Neural progenitor cell (in vitro differentiated cells): ENCODE measurements around the gene METTL23. TPM values are rescaled to one million over a fixed set of nuclear protein-coding genes. Genes with fewer than 3 reads are reported as not detected.
"Not testable (repeated sequence)": the region's sequence is repeated elsewhere in the genome, so short reads cannot be mapped to it uniquely, and the experiment has no call there.

ENCODE experiments used
- DNase-seq: peaks from one replicate; pipeline ENCODE4 v3.0.0-alpha.2; 2016; ENCODE audit warnings: low spot score
- H2AFZ ChIP-seq: fragments of 200-600 bp; sonication (generic); replicated peaks from 2 replicates; pipeline ENCODE4 v1.6.1; 2016; ENCODE audit warnings: antibody characterized with exemption
- H3F3A ChIP-seq: fragments of 200-600 bp; sonication (generic); 2 replicates; pipeline ENCODE4 v1.6.1; 2016; ENCODE audit warnings: antibody characterized with exemption, low read depth
- H3K27ac ChIP-seq: fragments of 200-600 bp; sonication (generic); 2 replicates; pipeline ENCODE4 v1.5.1; 2016; ENCODE audit warnings: mild to moderate bottlenecking
- H3K27me3 ChIP-seq: fragments of 200-600 bp; sonication (generic); 2 replicates; pipeline ENCODE4 v1.6.1; 2016; ENCODE audit warnings: mild to moderate bottlenecking, moderate library complexity
- H3K36me3 ChIP-seq: fragments of 200-600 bp; sonication (generic); 2 replicates; pipeline ENCODE4 v1.5.1; 2016
- H3K4me1 ChIP-seq: fragments of 200-600 bp; sonication (generic); 2 replicates; pipeline ENCODE4 v1.6.1; 2016; ENCODE audit warnings: mixed run types
- H3K4me2 ChIP-seq: fragments of 200-600 bp; sonication (generic); 2 replicates; pipeline ENCODE4 v1.6.1; 2016
- H3K4me3 ChIP-seq: fragments of 200-600 bp; sonication (generic); 2 replicates; pipeline ENCODE4 v1.5.1; 2016
- H3K79me2 ChIP-seq: fragments of 200-600 bp; sonication (generic); 2 replicates; pipeline ENCODE4 v1.6.1; 2016; ENCODE audit warnings: low read depth
- H3K9ac ChIP-seq: fragments of 200-600 bp; sonication (generic); 2 replicates; pipeline ENCODE4 v1.6.1; 2016
- H3K9me3 ChIP-seq: fragments of 200-600 bp; sonication (generic); 2 replicates; pipeline ENCODE4 v1.5.1; 2016; ENCODE audit warnings: low read depth
- H4K20me1 ChIP-seq: fragments of 200-600 bp; sonication (generic); 2 replicates; pipeline ENCODE4 v1.6.1; 2016; ENCODE audit warnings: low read depth
- H3K27ac Mint-ChIP-seq: 3 replicates; pipeline ENCODE4 v1.8.0; 2021; ENCODE audit warnings: mixed read lengths
- H3K27me3 Mint-ChIP-seq: 2 replicates; pipeline ENCODE4 v1.8.0; 2022; ENCODE audit warnings: low read depth, mild to moderate bottlenecking, inconsistent platforms, moderate library complexity, mixed read lengths; ENCODE audit not compliant: insufficient read depth
- H3K36me3 Mint-ChIP-seq: 3 replicates; pipeline ENCODE4 v1.8.0; 2021; ENCODE audit warnings: mixed read lengths
- H3K4me1 Mint-ChIP-seq: 3 replicates; pipeline ENCODE4 v1.8.0; 2021; ENCODE audit warnings: mixed read lengths
- H3K4me3 Mint-ChIP-seq: 3 replicates; pipeline ENCODE4 v1.8.0; 2021; ENCODE audit warnings: mild to moderate bottlenecking, moderate library complexity, mixed read lengths
- H3K9me3 Mint-ChIP-seq: 3 replicates; pipeline ENCODE4 v1.8.0; 2020; ENCODE audit warnings: mixed read lengths
- EZH2 ChIP-seq: fragments of 200-600 bp; sonication (generic); IDR thresholded peaks from 2 replicates; pipeline ENCODE4 v1.6.1; 2017; ENCODE audit warnings: antibody characterized with exemption, mild to moderate bottlenecking, moderate library complexity
- EZH2phosphoT487 ChIP-seq: fragments of 200-600 bp; sonication (generic); IDR thresholded peaks from 2 replicates; pipeline ENCODE4 v1.6.1; 2017; ENCODE audit warnings: antibody characterized with exemption
- total RNA-seq: library from RNA; depleted of rRNA; stranded (reverse); fragments of >200 nt; gene quantifications from 2 replicates; pipeline ENCODE4 v1.2.3, GENCODE V29; 2015; ENCODE audit warnings: low replicate concordance
- TF ChIP-seq, protein P1 (sequence below): fragments of 200-600 bp; sonication (generic); IDR thresholded peaks from 2 replicates; pipeline ENCODE4 v1.5.1; 2017; ENCODE audit warnings: antibody characterized with exemption, mild to moderate bottlenecking

The METTL23 gene
- total RNA-seq, 1 donor from 2014 or later: 38.1 TPM

DNA sequence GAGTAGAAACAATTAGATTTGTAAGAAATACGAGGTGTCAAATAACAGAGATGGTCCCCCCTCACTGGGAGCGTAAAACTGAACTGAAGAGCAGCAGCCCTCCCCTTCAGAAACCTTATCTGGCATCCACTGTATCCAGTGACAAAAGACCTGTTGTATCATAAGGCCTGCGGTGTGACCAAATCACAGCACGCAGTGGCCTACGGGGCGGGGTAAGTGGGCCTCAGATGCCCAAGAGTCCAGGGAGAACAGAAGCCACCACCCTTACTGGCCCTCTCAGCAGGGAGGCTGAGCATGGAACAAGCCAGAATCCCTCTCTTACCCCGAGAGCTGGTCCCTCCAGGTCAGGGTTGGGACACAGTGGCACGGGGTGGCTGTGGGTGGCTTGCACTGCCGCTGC, 5.7 kb upstream of the METTL23 start:
- Histone ChIP-seq H3F3A (peaks cover 6% of the 10 kb centered on the region), H3K4me1 (no peaks in the 10 kb centered on the region), H3K4me3 (no peak overlapping the region), H3K4me2 (no peak overlapping the region), H4K20me1 (no peaks in the 10 kb centered on the region), H3K36me3 (no peaks in the 10 kb centered on the region), H3K9me3 (no peaks in the 10 kb centered on the region), H3K27me3 (no peaks in the 10 kb centered on the region), H3K9ac (no peak overlapping the region), H3K79me2 (peaks cover 14% of the 10 kb centered on the region), H3K27ac (no peak overlapping the region), H2AFZ (no peak overlapping the region)
- no peaks in the 10 kb centered on the region for H3K9me3 Mint-ChIP-seq
- peaks cover 2% of the 10 kb centered on the region for H3K27me3 Mint-ChIP-seq
- no peak for DNase-seq
- H3K36me3 Mint-ChIP-seq: peaks cover 36% of the 10 kb centered on the region
- TF ChIP-seq EZH2 (no peak), EZH2phosphoT487 (no peak)
- TF ChIP-seq, protein P1, sequence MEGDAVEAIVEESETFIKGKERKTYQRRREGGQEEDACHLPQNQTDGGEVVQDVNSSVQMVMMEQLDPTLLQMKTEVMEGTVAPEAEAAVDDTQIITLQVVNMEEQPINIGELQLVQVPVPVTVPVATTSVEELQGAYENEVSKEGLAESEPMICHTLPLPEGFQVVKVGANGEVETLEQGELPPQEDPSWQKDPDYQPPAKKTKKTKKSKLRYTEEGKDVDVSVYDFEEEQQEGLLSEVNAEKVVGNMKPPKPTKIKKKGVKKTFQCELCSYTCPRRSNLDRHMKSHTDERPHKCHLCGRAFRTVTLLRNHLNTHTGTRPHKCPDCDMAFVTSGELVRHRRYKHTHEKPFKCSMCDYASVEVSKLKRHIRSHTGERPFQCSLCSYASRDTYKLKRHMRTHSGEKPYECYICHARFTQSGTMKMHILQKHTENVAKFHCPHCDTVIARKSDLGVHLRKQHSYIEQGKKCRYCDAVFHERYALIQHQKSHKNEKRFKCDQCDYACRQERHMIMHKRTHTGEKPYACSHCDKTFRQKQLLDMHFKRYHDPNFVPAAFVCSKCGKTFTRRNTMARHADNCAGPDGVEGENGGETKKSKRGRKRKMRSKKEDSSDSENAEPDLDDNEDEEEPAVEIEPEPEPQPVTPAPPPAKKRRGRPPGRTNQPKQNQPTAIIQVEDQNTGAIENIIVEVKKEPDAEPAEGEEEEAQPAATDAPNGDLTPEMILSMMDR: no peak
- H3K27ac Mint-ChIP-seq: no peak overlapping the region
- H3K4me3 Mint-ChIP-seq: no peak overlapping the region
- peaks cover 8% of the 10 kb centered on the region for H3K4me1 Mint-ChIP-seq

DNA sequence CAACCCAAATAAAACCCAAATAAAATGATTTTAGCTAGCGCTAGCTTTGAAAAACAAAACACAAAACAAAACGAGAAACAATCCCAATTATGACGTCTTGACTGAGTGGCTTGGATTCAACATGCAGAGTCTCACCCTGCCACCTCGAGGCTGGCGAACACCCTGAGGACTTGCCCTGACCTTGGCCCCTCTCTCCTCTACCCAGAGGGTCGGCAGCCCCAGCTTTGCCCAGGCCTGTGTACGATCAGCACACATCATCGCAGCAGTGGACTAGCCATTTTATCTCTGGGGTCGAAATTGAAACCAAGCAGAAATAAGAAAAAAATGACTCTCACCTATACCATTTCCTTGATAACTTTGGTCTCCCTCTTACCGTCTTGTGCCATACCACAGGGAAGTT, 5.2 kb upstream of the METTL23 start:
- Histone ChIP-seq H3K9me3 (no peaks in the 10 kb centered on the region), H3F3A (peaks cover 10% of the 10 kb centered on the region), H3K4me2 (no peak overlapping the region), H3K27me3 (no peaks in the 10 kb centered on the region), H4K20me1 (no peaks in the 10 kb centered on the region), H3K4me1 (no peaks in the 10 kb centered on the region), H3K27ac (no peak overlapping the region), H3K79me2 (peaks cover 14% of the 10 kb centered on the region), H3K4me3 (no peak overlapping the region), H3K9ac (no peak overlapping the region), H2AFZ (no peak overlapping the region), H3K36me3 (no peaks in the 10 kb centered on the region)
- H3K27me3 Mint-ChIP-seq: peaks cover 2% of the 10 kb centered on the region
- no peaks in the 10 kb centered on the region for H3K9me3 Mint-ChIP-seq
- peaks cover 36% of the 10 kb centered on the region for H3K36me3 Mint-ChIP-seq
- no peak for DNase-seq
- no peak overlapping the region for H3K27ac Mint-ChIP-seq
- peaks cover 8% of the 10 kb centered on the region for H3K4me1 Mint-ChIP-seq
- TF ChIP-seq EZH2 (no peak), EZH2phosphoT487 (no peak)
- TF ChIP-seq, protein P1: no peak
- H3K4me3 Mint-ChIP-seq: no peak overlapping the region

DNA sequence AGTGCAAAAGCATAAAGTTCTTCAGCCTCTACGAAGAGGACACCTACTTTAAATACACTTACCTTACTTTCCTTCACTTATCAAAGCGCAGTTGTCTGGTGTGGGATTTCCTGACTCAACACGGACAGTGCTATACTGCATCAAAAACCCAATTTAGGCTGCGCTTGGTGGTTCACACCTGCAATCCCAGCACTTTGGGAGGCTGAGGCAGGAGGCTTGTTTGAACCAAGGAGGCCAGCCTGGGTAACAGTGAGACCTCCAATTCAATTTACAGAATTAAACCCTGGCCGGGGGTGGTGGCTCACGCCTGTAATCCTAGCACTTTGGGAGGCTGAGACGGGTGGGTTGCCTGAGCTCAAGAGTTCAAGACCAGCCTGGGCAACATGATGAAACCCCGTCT, 4.4 kb upstream of the METTL23 start:
- Mint-ChIP-seq H3K9me3 (no peaks in the 10 kb centered on the region), H3K27me3 (peaks cover 2% of the 10 kb centered on the region), H3K27ac (no peak overlapping the region), H3K36me3 (peaks cover 34% of the 10 kb centered on the region), H3K4me3 (no peak overlapping the region), H3K4me1 (peaks cover 9% of the 10 kb centered on the region)
- Histone ChIP-seq H3K36me3 (no peaks in the 10 kb centered on the region), H3K9me3 (no peaks in the 10 kb centered on the region), H3K27me3 (no peaks in the 10 kb centered on the region), H3K4me3 (no peak overlapping the region), H2AFZ (no peak overlapping the region), H3K4me1 (no peaks in the 10 kb centered on the region), H3F3A (peaks cover 10% of the 10 kb centered on the region), H3K79me2 (peaks cover 20% of the 10 kb centered on the region), H4K20me1 (peaks cover 2% of the 10 kb centered on the region), H3K27ac (no peak overlapping the region), H3K4me2 (no peak overlapping the region), H3K9ac (no peak overlapping the region)
- TF ChIP-seq EZH2phosphoT487 (no peak), EZH2 (no peak)
- TF ChIP-seq, protein P1: no peak
- no peak for DNase-seq

DNA sequence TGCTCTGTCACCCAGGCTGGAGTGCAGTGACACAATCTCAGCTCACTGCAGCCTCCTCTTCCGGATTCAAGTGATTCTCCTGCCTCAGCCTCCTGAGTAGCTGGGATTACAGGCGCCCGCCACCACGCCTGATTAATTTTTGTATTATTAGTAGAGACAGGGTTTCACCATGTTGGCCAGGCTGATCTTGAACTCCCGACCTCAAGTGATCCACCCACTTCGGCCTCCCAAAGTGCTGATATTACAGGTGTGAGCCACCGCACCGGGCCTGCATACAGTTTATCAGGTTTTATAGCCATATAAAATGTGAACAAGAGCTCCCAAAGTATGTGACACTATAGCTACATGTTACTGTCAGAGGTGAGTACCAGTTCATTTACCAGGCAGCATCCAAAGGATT, 3.7 kb upstream of the METTL23 start:
- H3K9me3 Mint-ChIP-seq, H3K36me3 ChIP-seq, H3K27me3 ChIP-seq, DNase-seq, H3K4me1 ChIP-seq, H3K9me3 ChIP-seq, H2AFZ ChIP-seq, H3K9ac ChIP-seq, H3K27ac Mint-ChIP-seq, H3K4me2 ChIP-seq, H4K20me1 ChIP-seq, H3K27ac ChIP-seq, H3K27me3 Mint-ChIP-seq, H3K4me3 ChIP-seq: not testable (repeated sequence)
- H3K36me3 Mint-ChIP-seq: peaks cover 33% of the 10 kb centered on the region
- peaks cover 14% of the 10 kb centered on the region for H3F3A ChIP-seq
- peaks cover 15% of the 10 kb centered on the region for H3K4me1 Mint-ChIP-seq
- peaks cover 27% of the 10 kb centered on the region for H3K79me2 ChIP-seq
- peak overlapping the region; percentile 62 for H3K4me3 Mint-ChIP-seq
